Esophagus muscularis mucosa (tissue), 4 donors: ENCODE data around the gene PLD1. TPM values are rescaled to one million over a fixed set of nuclear protein-coding genes. Genes with fewer than 3 reads are reported as not detected.

Experiments used
- DNase-seq: peaks from one replicate; pipeline ENCODE4 v3.0.0-alpha.2; 2017; ENCODE audit errors: extremely low spot score
- H3K27ac ChIP-seq, 4 donors: fragments of 200-600 bp; sonication (generic); replicated peaks in 1 of 4; 1 replicate in 3 of 4; 2 replicates in 1 of 4; pipeline ENCODE4 v1.5.1; 2016 to 2019; ENCODE audit warnings: mild to moderate bottlenecking in 1 of 4
- H3K27me3 ChIP-seq, 4 donors: fragments of 200-600 bp; sonication (generic); one replicate each; pipeline versions ENCODE4 v1.5.1 to v1.6.0; 2016 to 2019
- H3K36me3 ChIP-seq, 4 donors: fragments of 200-600 bp; sonication (generic); one replicate each; pipeline ENCODE4 v1.5.1; 2016 to 2019
- H3K4me1 ChIP-seq, 4 donors: fragments of 200-600 bp; sonication (generic); one replicate each; pipeline ENCODE4 v1.5.1; 2016 to 2019
- H3K4me3 ChIP-seq, 4 donors: fragments of 200-600 bp; sonication (generic); 1 replicate in 2 of 4; 2 replicates in 2 of 4; pipeline ENCODE4 v1.5.1; 2016 to 2019; ENCODE audit warnings: mild to moderate bottlenecking in 4 of 4, moderate library complexity in 1 of 4
- H3K9me3 ChIP-seq, 4 donors: fragments of 200-600 bp; sonication (generic); 1 replicate in 3 of 4; 2 replicates in 1 of 4; pipeline ENCODE4 v1.5.1; 2016 to 2019
- CTCF ChIP-seq, 3 experiments: fragments of 200-600 bp in 2 of 3; fragments of 450-650 bp in 1 of 3; sonication (generic) in 2 of 3; IDR thresholded peaks; one replicate each; pipeline ENCODE4 v1.5.1; 2017 to 2019; ENCODE audit warnings: antibody characterized with exemption in 3 of 3, mild to moderate bottlenecking in 2 of 3, moderate library complexity in 1 of 3
- EP300 ChIP-seq: sonication (generic); formaldehyde crosslinking; IDR thresholded peaks from one replicate; pipeline ENCODE4 v1.6.1; 2017; ENCODE audit warnings: antibody characterized with exemption
- POLR2A ChIP-seq: fragments of 450-650 bp; IDR thresholded peaks from one replicate; pipeline ENCODE4 v1.6.1; 2017; ENCODE audit warnings: antibody characterized with exemption, moderate library complexity, mild to moderate bottlenecking, low read depth
- POLR2AphosphoS5 ChIP-seq, 2 donors: sonication (generic); formaldehyde crosslinking; IDR thresholded peaks; one replicate each; pipeline ENCODE4 v1.6.1; 2017; ENCODE audit warnings: antibody characterized with exemption in 2 of 2
- WGBS: methylation state at CpG from one replicate; pipeline ENCODE4 v1.1.5; 2018; 5-methylcytosine and 5-hydroxymethylcytosine counted together
- intact Hi-C: fragments of 100-400 bp; cut with DNase I; formaldehyde crosslinking; loops from one replicate; pipeline ENCODE4 v1.15.1; 2023
- total RNA-seq, 4 donors: library from RNA; depleted of rRNA; stranded (reverse); fragments of >200 nt; gene quantifications; one replicate each; pipeline versions ENCODE4 v1.1.0 to v1.2.1, GENCODE V29; 2016

Gene PLD1
- total RNA-seq, 4 donors from 2014 or later: 12.4 to 21.1 (median 18.5) TPM

DNA sequence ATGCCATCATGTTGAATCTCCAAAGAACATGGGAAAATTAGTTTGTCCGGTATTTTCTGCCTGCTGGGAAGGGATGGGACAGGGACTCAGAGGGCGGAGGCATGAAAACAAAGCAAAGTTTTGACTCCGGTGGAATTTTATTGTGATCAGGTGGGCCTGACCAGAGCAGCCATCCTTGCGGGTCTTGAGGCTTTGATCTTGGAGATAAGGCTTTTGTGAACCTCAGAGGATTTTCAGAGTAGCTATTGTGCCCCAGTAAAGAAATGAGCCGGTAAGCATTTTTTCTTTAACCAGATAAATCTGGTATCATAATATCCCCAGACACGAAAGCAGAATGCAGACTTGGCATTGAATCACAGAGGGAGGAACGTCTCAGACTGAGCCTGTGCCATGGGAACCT, 250.7 kb downstream of the PLD1 start:
- Histone ChIP-seq H3K4me1 (peaks cover 0 to 8% (median 3%) of the 10 kb centered on the region in 4 donors), H3K36me3 (no peaks in the 10 kb centered on the region), H3K4me3 (no peak overlapping the region), H3K27me3 (no peaks in the 10 kb centered on the region), H3K9me3 (no peaks in the 10 kb centered on the region), H3K27ac (no peak overlapping the region)
- no peak for TF ChIP-seq EP300
- TF ChIP-seq CTCF (IDR thresholded peaks at IDR 0.05): no peak
- TF ChIP-seq POLR2A: no peak
- TF ChIP-seq POLR2AphosphoS5 (IDR thresholded peaks at IDR 0.05): no peak
- intact Hi-C loops: no loop called here
- 86% methylated on average over 7 of the region's 7 CpGs for WGBS
- DNase-seq: no peak

GRCh38 chr3:171558188-171558696, 252.0 kb downstream of the PLD1 start:
- DNase-seq: no peak
- Histone ChIP-seq H3K36me3 (no peaks in the 10 kb centered on the region), H3K27me3 (no peaks in the 10 kb centered on the region), H3K4me3 (no peak overlapping the region), H3K9me3 (no peaks in the 10 kb centered on the region), H3K27ac (no peak overlapping the region), H3K4me1 (peaks cover 0 to 8% (median 3%) of the 10 kb centered on the region in 4 donors)
- intact Hi-C loops: no loop called here
- WGBS: 92% methylated on average over 3 of the region's 3 CpGs
- TF ChIP-seq POLR2AphosphoS5 (IDR thresholded peaks at IDR 0.05): no peak
- TF ChIP-seq POLR2A: no peak
- no peak for TF ChIP-seq EP300
- TF ChIP-seq CTCF (IDR thresholded peaks at IDR 0.05): no peak

GRCh38 chr3:171557173-171557572, 253.1 kb downstream of the PLD1 start:
- intact Hi-C loops: no loop called here
- H3K9me3 ChIP-seq: no peaks in the 10 kb centered on the region

GRCh38 chr3:171556574-171557145, 253.6 kb downstream of the PLD1 start:
- intact Hi-C loops: no loop called here
- Histone ChIP-seq H3K4me3 (no peak overlapping the region), H3K4me1 (peaks cover 0 to 8% (median 3%) of the 10 kb centered on the region in 4 donors), H3K36me3 (no peaks in the 10 kb centered on the region), H3K9me3 (no peaks in the 10 kb centered on the region), H3K27me3 (no peaks in the 10 kb centered on the region), H3K27ac (no peak overlapping the region)
- DNase-seq: no peak
- TF ChIP-seq EP300: no peak
- TF ChIP-seq POLR2AphosphoS5 (IDR thresholded peaks at IDR 0.05): no peak
- TF ChIP-seq POLR2A: no peak
- no peak for TF ChIP-seq CTCF (IDR thresholded peaks at IDR 0.05)
- 77% methylated on average over 4 of the region's 4 CpGs for WGBS

More at GRCh38 chr3:171557173-171557572, 253.1 kb downstream of the PLD1 start:
- no peak for DNase-seq
- Histone ChIP-seq H3K27me3 (no peaks in the 10 kb centered on the region), H3K36me3 (no peaks in the 10 kb centered on the region), H3K4me3 (no peak overlapping the region), H3K4me1 (peaks cover 0 to 8% (median 3%) of the 10 kb centered on the region in 4 donors), H3K27ac (no peak overlapping the region)
- TF ChIP-seq POLR2A: no peak
- no peak for TF ChIP-seq CTCF (IDR thresholded peaks at IDR 0.05)
- no peak for TF ChIP-seq POLR2AphosphoS5 (IDR thresholded peaks at IDR 0.05)
- no peak for TF ChIP-seq EP300

- H3K9me3 ChIP-seq: no peaks in the 10 kb centered on the region
- H3K36me3 ChIP-seq: no peaks in the 10 kb centered on the region
- no peaks in the 10 kb centered on the region for H3K27me3 ChIP-seq
- peaks cover 0 to 8% (median 3%) of the 10 kb centered on the region in 4 donors for H3K4me1 ChIP-seq
- no peak for DNase-seq
- 45% methylated on average over 5 of the region's 5 CpGs for WGBS
- intact Hi-C loops: no loop called here
- no peak overlapping the region for H3K4me3 ChIP-seq
- H3K27ac ChIP-seq: no peak overlapping the region
- TF ChIP-seq POLR2A: no peak
- TF ChIP-seq EP300: no peak
- TF ChIP-seq CTCF (IDR thresholded peaks at IDR 0.05): no peak
- TF ChIP-seq POLR2AphosphoS5 (IDR thresholded peaks at IDR 0.05): no peak
Observed at GRCh38 chr3:171556148-171556547, 254.1 kb downstream of the PLD1 start.
